Fibroblast of skin of left biceps (primary cell): ENCODE measurements around the gene CIAPIN1.
"Not testable (repeated sequence)": the region's sequence is repeated elsewhere in the genome, so short reads cannot be mapped to it uniquely, and the experiment has no call there.

Experiments
- DNase-seq, 2 experiments: peaks; one replicate each; pipeline ENCODE4 v3.0.0-alpha.2; 2013; ENCODE audit warnings: low read depth in 2 of 2

The CIAPIN1 gene

DNA sequence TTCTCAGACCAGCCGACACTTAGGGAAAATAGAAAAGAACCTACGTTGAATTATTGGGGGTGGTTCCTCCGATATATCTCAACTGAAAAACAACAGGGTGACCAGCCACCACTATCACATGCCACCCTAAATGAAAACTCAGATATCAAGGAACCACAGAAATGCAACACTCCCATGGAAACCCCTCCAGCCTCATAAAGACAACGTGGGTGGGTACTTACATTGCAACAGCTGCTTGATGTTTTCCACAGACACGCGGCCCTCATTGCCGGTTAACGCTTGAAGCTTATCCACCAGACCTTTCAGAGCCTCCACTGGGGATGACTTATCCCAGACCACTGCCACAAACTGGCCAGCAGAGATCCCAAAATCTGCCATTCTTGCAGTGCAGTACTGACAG lies 6.6 kb downstream of the CIAPIN1 start:
- not testable (repeated sequence) for DNase-seq

- not testable (repeated sequence) for DNase-seq
These were observed 7.2 kb downstream of the CIAPIN1 start for GRCh38 chr16:57439947-57440346.

- no peak for DNase-seq
These were observed 11.3 kb downstream of the CIAPIN1 start for GRCh38 chr16:57435838-57436237.

GRCh38 chr16:57434003-57434402 lies 13.2 kb downstream of the CIAPIN1 start:
- no peak for DNase-seq

GRCh38 chr16:57432989-57433388 lies 14.2 kb downstream of the CIAPIN1 start:
- DNase-seq, result no peak

DNA sequence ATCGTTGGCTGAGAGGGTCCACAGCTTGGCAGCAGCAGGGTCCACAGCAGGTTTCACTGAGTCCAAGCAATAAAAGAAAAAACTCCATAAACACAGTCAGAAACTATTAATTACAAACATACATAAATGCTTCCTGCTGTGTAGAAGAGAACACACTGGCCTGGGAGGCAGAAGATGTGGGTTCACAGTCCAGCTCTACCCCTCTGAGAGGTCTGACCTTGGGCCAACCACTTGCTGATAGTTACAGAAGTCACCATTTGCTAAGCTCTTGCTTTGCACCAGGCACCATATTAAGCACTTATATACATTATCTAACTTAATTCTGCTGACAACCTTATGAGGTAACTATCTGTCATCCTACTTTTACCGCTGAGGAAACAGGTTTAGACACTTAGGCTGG lies 14.7 kb downstream of the CIAPIN1 start:
- DNase-seq, result no peak

DNA sequence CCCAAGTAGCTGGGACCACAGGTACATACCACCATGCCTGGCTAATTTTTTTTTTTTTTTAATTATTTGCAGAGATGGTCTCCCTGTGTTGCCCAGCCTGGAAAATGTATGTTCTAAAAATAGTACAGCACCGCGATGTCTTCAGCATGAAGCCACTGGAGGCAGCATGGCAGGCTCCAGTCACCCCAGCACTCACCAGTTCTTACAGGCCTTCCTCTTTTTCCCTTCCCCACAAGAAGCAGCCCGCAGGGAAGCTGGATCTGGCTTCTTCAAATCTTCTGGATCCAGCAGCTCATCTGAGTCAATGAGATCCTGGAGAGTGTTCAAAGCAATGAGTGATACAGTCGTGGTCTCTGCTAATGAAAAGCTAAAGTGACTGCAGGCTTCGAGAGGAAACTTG lies 16.2 kb downstream of the CIAPIN1 start:
- DNase-seq, result no peak

DNA sequence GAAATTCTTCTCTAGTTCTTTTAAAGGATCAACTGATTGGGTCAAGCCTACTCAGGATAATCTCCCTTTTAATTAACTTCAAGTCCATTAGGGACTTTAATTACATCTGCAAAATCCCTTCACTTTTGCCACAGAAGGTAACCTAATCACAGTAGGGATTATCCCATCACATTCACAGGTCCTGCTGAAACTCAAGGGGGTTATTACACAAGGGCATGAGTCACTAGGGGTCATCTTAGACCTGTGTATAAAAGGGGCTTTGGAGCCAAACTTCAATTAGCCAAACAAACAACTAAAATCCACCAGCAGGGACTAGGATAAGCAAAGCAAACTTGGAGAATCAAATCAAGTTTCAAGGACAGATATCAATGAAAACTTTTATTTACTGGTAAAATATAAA lies 19.4 kb downstream of the CIAPIN1 start:
- no peak for DNase-seq

- no peak for DNase-seq
These were observed 19.9 kb downstream of the CIAPIN1 start for GRCh38 chr16:57427307-57427706.

- no peak for DNase-seq
These were observed 20.8 kb downstream of the CIAPIN1 start for GRCh38 chr16:57426356-57426755.

- no peak for DNase-seq
These were observed 22.6 kb downstream of the CIAPIN1 start for GRCh38 chr16:57424583-57424982.

- no peak for DNase-seq
These were observed 24.0 kb downstream of the CIAPIN1 start for GRCh38 chr16:57423152-57423551.

- DNase-seq, result peak; percentile 25
These were observed 24.9 kb downstream of the CIAPIN1 start for GRCh38 chr16:57422026-57422944.

GRCh38 chr16:57419506-57419905 lies 27.7 kb downstream of the CIAPIN1 start:
- no peak for DNase-seq

- no peak for DNase-seq
These were observed 31.1 kb downstream of the CIAPIN1 start for GRCh38 chr16:57416084-57416483.

- no peak for DNase-seq
These were observed 33.5 kb downstream of the CIAPIN1 start for GRCh38 chr16:57413733-57414132.

DNA sequence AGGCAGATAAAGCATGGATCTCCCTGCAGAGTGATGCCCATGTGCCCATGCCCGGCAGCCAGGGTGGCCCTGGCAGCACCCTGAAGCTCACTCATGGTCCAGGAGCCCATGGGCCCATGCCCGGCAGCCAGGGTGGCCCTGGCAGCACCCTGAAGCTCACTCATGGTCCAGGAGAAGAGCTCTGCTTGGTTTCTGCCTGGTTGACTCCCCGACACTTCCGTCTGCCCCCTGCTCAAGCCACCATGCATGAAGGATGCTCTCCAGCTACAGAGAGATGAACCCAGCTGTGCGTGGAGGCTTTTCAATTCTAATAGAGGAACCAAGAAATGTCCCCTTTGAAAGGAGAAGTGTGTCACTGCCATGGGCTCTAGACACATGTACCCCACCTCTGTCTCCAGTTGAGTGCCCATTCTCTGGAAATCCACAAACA lies 33.9 kb downstream of the CIAPIN1 start:
- no peak for DNase-seq

GRCh38 chr16:57412584-57412983 lies 34.6 kb downstream of the CIAPIN1 start:
- DNase-seq, result no peak

DNA sequence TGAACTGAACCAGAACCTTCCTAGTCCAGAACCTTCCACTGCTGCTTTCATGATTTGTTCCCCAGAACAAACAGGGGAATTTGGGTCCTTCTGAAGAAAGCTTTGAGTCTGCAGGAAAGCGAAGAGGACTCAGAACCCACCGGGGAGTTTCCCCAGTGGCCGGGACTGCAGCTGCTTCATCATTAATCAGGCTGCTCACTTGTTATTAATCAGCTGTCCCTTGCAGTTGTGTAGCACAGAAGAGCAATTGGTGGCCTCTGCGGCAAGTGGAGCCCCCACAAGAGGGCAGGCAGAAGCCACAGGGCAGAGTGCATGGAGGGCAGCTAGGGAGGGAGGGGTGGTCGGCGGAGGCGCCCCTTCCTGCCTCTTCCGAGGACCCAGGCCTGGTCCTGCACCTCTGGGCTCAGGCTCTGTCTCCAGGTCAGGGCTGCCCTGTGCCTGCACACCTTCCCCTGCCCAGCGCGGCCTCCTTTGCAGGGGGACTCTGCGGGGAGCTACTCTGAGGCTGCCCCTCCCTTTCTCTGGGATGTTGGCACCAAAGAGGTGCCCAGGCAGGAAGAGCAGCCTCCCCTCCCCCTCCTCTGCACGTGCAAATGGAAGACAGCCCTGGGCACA lies 35.7 kb downstream of the CIAPIN1 start:
- no peak for DNase-seq

- no peak for DNase-seq
These were observed 37.2 kb downstream of the CIAPIN1 start for GRCh38 chr16:57409870-57410587.

GRCh38 chr16:57409065-57409464 lies 38.1 kb downstream of the CIAPIN1 start:
- no peak for DNase-seq

DNA sequence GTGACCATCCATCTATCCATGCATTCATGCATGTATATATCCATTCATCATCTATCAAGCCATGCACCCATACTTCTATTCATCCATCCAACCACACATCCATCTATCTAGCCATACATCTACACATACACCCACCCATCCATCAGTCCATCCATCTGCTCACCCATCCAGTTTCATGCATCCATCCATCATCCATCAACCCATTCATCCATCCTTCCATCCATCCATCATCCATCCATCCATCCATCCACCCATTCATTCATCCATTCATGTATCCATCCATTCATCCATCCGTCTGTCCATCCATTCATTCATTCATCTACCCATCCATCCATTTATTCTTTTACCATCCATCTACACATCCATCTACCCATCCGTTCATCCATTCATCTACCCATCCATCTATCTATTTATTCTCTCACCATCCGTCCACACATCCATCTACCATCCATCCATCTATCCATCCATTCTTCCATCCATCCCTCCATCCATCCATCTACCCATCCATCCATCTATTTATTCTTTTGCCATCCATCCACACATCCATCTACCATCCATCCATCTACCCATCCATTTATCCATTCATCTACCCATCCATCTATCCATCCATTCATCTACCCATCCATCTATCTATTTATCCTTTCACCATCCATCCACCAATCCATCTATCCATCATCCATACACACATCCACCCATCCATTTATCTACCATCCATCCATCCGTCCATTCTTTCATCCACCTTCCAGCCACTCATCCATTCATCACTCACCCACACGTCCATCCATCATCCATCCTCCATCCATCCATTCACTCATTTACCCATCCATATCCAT lies 39.4 kb downstream of the CIAPIN1 start:
- no peak for DNase-seq
